HepG2 (cell line): ENCODE results near the gene CIBAR2. TPM values are rescaled to one million over a fixed set of nuclear protein-coding genes. Genes with fewer than 3 reads are reported as not detected.

Experiments
- CAMTA2 ChIP-seq: sonication (generic); formaldehyde crosslinking; IDR thresholded peaks from 2 replicates; pipeline ENCODE4 v1.4.0; 2020; ENCODE audit warnings: mild to moderate bottlenecking, missing genetic modification reagents, borderline replicate concordance
- CBX5 ChIP-seq: sonication (generic); formaldehyde crosslinking; IDR thresholded peaks from 2 replicates; pipeline ENCODE4 v1.4.0; 2020; ENCODE audit warnings: missing genetic modification reagents, borderline replicate concordance
- ELF3 ChIP-seq: IDR thresholded peaks from 2 replicates; pipeline ENCODE4 v1.6.1; 2016; ENCODE audit warnings: missing genetic modification reagents, missing compliant biosample characterization
- HNRNPUL1 ChIP-seq: fragments of 200-400 bp; formaldehyde crosslinking; IDR thresholded peaks from 2 replicates; pipeline ENCODE4 v1.6.1; 2017; ENCODE audit warnings: low read depth, mild to moderate bottlenecking, low read length, moderate library complexity
- MTF1 ChIP-seq: sonication (generic); formaldehyde crosslinking; IDR thresholded peaks from 2 replicates; pipeline ENCODE4 v1.5.0; 2020; ENCODE audit warnings: missing genetic modification reagents
- NFIC ChIP-seq: IDR thresholded peaks from 2 replicates; pipeline ENCODE4 v1.6.1; 2012; ENCODE audit warnings: mild to moderate bottlenecking, low read length, inconsistent platforms
- RBM39 ChIP-seq: fragments of 200-400 bp; formaldehyde crosslinking; IDR thresholded peaks from one replicate; pipeline ENCODE4 v1.6.1; 2018; ENCODE audit warnings: antibody characterized with exemption, mild to moderate bottlenecking, low read depth, low read length; ENCODE audit not compliant: poor library complexity, severe bottlenecking
- RFXAP ChIP-seq: sonication (generic); formaldehyde crosslinking; IDR thresholded peaks from 2 replicates; pipeline ENCODE4 v1.4.0; 2020; ENCODE audit warnings: missing genetic modification reagents, borderline replicate concordance
- SMAD1 ChIP-seq: sonication (generic); formaldehyde crosslinking; IDR thresholded peaks from 2 replicates; pipeline ENCODE4 v1.4.0; 2020; ENCODE audit warnings: missing genetic modification reagents, low read depth, mild to moderate bottlenecking, borderline replicate concordance
- SOX5 ChIP-seq: IDR thresholded peaks from 2 replicates; pipeline ENCODE4 v1.6.1; 2016; ENCODE audit warnings: borderline replicate concordance
- XBP1 ChIP-seq: sonication (generic); formaldehyde crosslinking; IDR thresholded peaks from 2 replicates; pipeline ENCODE4 v1.5.0; 2020; ENCODE audit warnings: missing genetic modification reagents
- ZFP62 ChIP-seq: sonication (generic); formaldehyde crosslinking; IDR thresholded peaks from 2 replicates; pipeline ENCODE4 v1.4.0; 2020; ENCODE audit warnings: missing genetic modification reagents
- ZNF17 ChIP-seq: sonication (generic); formaldehyde crosslinking; IDR thresholded peaks from 2 replicates; pipeline ENCODE4 v1.5.0; 2020; ENCODE audit warnings: mild to moderate bottlenecking, missing genetic modification reagents
- ZNF205 ChIP-seq: IDR thresholded peaks from 2 replicates; pipeline ENCODE4 v1.6.1; 2018; ENCODE audit warnings: missing biosample characterization, missing genetic modification reagents
- ZNF24 ChIP-seq: fragments of 450-650 bp; IDR thresholded peaks from 2 replicates; pipeline ENCODE4 v1.6.1; 2017; ENCODE audit warnings: antibody characterized with exemption, mild to moderate bottlenecking
- ZNF543 ChIP-seq: sonication (generic); formaldehyde crosslinking; IDR thresholded peaks from 2 replicates; pipeline ENCODE4 v1.4.0; 2020; ENCODE audit warnings: mild to moderate bottlenecking, missing genetic modification reagents
- ZNF780A ChIP-seq: sonication (generic); formaldehyde crosslinking; IDR thresholded peaks from 2 replicates; pipeline ENCODE4 v1.8.0; 2022; ENCODE audit warnings: mild to moderate bottlenecking, missing genetic modification reagents, moderate library complexity
- ZNF850 ChIP-seq: sonication (generic); formaldehyde crosslinking; conservative IDR thresholded peaks from 2 replicates; pipeline ENCODE4 v1.9.0; 2021; ENCODE audit warnings: mild to moderate bottlenecking, missing genetic modification reagents
- ZSCAN12 ChIP-seq: sonication (generic); formaldehyde crosslinking; IDR thresholded peaks from 2 replicates; pipeline ENCODE4 v1.9.0; 2021; ENCODE audit warnings: mild to moderate bottlenecking, missing genetic modification reagents
- polyA plus RNA-seq, 8 experiments: library from polyadenylated mRNA; depleted of rRNA in 3 of 8; stranded (reverse) in 7 of 8; unstranded in 1 of 8; fragments of >200 nt; fragmentation: Illumina TruSeq in 4 of 8; extraction: Trizol in 4 of 8; gene quantifications; 2 replicates each; pipeline versions ENCODE4 v1.2.1 to v1.2.3, GENCODE V29; 2011 to 2016; ENCODE audit warnings: low read depth in 4 of 8, missing spikeins in 1 of 8, mixed read lengths in 1 of 8; ENCODE audit not compliant: insufficient read depth in 1 of 8
- total RNA-seq, 5 experiments: library from RNA; depleted of rRNA; stranded (reverse); fragments of >200 nt; fragmentation: Illumina TruSeq; extraction: Trizol; gene quantifications; 2 replicates each; pipeline ENCODE4 v1.2.3, GENCODE V29; 2016; ENCODE audit warnings: low read depth in 1 of 5
- TF ChIP-seq, protein P1 (sequence below): IDR thresholded peaks from 2 replicates; pipeline ENCODE4 v1.4.0; 2020; ENCODE audit warnings: mild to moderate bottlenecking, missing genetic modification reagents
- TF ChIP-seq, protein P2 (sequence below): sonication (generic); formaldehyde crosslinking; IDR thresholded peaks from 2 replicates; pipeline ENCODE4 v1.8.1; 2023; ENCODE audit warnings: mild to moderate bottlenecking, inconsistent platforms, moderate library complexity, missing genetic modification reagents, borderline replicate concordance
- TF ChIP-seq, protein P3 (sequence below): sonication (generic); formaldehyde crosslinking; conservative IDR thresholded peaks from 2 replicates; pipeline ENCODE4 v1.4.0; 2020; ENCODE audit warnings: missing genetic modification reagents
- TF ChIP-seq, protein P4 (sequence below): fragments of 450-650 bp; IDR thresholded peaks from 2 replicates; pipeline ENCODE4 v1.6.1; 2017

The CIBAR2 gene
- total and polyA plus RNA-seq, 2 of the 13 experiments (the other 11 are each of a cell fraction or from before 2014, with no cell fraction given), result not detected

DNA sequence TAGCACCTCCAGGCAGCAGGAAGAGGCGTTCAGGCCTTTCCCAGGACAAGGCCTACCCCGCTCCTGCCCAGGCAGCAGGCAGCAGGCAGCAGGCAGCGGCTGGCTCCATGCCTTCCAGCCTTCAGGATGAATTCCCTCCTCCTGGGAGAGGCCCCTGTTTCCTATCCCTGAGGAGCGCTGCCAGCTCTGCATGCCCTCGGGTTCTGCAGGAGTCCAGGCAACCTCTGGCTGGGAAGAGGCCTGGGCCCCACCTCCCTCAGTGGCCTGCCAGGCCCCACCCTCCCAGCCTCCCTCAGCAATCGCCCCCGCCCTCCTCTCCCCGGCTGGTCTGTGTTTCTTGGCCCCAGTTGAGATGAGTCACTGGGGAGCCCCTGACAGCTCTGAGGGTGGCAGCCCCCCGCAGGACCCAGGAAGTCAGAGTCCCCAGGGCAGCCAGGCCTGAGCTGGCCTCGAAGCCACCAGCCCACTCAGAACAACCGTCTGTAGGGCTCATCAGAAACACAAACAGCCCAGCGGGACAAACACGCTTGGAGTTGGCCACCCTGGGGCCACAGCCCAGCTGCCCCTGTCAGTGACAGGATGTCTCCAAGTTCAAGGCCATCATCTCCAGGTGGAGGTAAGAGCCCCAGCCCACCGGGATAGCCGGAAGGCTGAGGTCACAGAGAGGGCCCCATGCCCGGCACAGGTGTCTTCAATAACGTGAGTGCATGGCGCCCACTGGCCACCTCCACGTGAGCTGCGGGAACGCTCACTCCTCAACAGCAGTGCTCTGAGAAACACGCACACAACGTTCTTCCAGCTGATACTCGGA lies 39.5 kb upstream of the CIBAR2 start (continued):
- TF ChIP-seq RBM39, result no peak
- TF ChIP-seq, protein P1, sequence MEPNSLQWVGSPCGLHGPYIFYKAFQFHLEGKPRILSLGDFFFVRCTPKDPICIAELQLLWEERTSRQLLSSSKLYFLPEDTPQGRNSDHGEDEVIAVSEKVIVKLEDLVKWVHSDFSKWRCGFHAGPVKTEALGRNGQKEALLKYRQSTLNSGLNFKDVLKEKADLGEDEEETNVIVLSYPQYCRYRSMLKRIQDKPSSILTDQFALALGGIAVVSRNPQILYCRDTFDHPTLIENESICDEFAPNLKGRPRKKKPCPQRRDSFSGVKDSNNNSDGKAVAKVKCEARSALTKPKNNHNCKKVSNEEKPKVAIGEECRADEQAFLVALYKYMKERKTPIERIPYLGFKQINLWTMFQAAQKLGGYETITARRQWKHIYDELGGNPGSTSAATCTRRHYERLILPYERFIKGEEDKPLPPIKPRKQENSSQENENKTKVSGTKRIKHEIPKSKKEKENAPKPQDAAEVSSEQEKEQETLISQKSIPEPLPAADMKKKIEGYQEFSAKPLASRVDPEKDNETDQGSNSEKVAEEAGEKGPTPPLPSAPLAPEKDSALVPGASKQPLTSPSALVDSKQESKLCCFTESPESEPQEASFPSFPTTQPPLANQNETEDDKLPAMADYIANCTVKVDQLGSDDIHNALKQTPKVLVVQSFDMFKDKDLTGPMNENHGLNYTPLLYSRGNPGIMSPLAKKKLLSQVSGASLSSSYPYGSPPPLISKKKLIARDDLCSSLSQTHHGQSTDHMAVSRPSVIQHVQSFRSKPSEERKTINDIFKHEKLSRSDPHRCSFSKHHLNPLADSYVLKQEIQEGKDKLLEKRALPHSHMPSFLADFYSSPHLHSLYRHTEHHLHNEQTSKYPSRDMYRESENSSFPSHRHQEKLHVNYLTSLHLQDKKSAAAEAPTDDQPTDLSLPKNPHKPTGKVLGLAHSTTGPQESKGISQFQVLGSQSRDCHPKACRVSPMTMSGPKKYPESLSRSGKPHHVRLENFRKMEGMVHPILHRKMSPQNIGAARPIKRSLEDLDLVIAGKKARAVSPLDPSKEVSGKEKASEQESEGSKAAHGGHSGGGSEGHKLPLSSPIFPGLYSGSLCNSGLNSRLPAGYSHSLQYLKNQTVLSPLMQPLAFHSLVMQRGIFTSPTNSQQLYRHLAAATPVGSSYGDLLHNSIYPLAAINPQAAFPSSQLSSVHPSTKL (CRISPR knock-in tag), result no peak
- TF ChIP-seq CBX5 (CRISPR knock-in tag), result no peak
- TF ChIP-seq SOX5 (CRISPR knock-in tag), result no peak
- TF ChIP-seq ZFP62 (CRISPR knock-in tag), result no peak
- TF ChIP-seq CAMTA2 (CRISPR knock-in tag), result no peak
- no peak for TF ChIP-seq ZNF17 (CRISPR knock-in tag)
- TF ChIP-seq SMAD1 (CRISPR knock-in tag), result 0 out of 2 replicates have a peak, but pooled peaks have one; percentile 4
- no peak for TF ChIP-seq ZSCAN12 (CRISPR knock-in tag)
- TF ChIP-seq, protein P2, sequence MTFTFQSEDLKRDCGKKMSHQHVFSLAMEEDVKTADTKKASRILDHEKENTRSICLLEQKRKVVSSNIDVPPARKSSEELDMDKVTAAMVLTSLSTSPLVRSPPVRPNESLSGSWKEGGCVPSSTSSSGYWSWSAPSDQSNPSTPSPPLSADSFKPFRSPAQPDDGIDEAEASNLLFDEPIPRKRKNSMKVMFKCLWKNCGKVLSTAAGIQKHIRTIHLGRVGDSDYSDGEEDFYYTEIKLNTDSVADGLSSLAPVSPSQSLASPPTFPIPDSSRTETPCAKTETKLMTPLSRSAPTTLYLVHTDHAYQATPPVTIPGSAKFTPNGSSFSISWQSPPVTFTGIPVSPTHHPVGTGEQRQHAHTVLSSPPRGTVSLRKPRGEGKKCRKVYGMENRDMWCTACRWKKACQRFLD (CRISPR knock-in tag), result no peak
- TF ChIP-seq RFXAP (CRISPR knock-in tag), result no peak
- no peak for TF ChIP-seq XBP1 (CRISPR knock-in tag)
- no peak; the same call in 1 of the 2 replicates for TF ChIP-seq ELF3 (CRISPR knock-in tag)
- TF ChIP-seq, protein P3, sequence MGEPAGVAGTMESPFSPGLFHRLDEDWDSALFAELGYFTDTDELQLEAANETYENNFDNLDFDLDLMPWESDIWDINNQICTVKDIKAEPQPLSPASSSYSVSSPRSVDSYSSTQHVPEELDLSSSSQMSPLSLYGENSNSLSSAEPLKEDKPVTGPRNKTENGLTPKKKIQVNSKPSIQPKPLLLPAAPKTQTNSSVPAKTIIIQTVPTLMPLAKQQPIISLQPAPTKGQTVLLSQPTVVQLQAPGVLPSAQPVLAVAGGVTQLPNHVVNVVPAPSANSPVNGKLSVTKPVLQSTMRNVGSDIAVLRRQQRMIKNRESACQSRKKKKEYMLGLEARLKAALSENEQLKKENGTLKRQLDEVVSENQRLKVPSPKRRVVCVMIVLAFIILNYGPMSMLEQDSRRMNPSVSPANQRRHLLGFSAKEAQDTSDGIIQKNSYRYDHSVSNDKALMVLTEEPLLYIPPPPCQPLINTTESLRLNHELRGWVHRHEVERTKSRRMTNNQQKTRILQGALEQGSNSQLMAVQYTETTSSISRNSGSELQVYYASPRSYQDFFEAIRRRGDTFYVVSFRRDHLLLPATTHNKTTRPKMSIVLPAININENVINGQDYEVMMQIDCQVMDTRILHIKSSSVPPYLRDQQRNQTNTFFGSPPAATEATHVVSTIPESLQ (CRISPR knock-in tag), result no peak
- TF ChIP-seq ZNF543 (CRISPR knock-in tag), result no peak
- no peak for TF ChIP-seq ZNF850 (CRISPR knock-in tag)
- TF ChIP-seq, protein P4, sequence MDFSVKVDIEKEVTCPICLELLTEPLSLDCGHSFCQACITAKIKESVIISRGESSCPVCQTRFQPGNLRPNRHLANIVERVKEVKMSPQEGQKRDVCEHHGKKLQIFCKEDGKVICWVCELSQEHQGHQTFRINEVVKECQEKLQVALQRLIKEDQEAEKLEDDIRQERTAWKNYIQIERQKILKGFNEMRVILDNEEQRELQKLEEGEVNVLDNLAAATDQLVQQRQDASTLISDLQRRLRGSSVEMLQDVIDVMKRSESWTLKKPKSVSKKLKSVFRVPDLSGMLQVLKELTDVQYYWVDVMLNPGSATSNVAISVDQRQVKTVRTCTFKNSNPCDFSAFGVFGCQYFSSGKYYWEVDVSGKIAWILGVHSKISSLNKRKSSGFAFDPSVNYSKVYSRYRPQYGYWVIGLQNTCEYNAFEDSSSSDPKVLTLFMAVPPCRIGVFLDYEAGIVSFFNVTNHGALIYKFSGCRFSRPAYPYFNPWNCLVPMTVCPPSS, result no peak
- TF ChIP-seq ZNF205 (CRISPR knock-in tag), result no peak
- TF ChIP-seq MTF1 (CRISPR knock-in tag), result no peak
- TF ChIP-seq ZNF24, result no peak
- TF ChIP-seq HNRNPUL1, result no peak
- no peak for TF ChIP-seq NFIC
- no peak for TF ChIP-seq ZNF780A (CRISPR knock-in tag)
